H1 (cell line): ENCODE results near the gene ASB1. TPM values are rescaled to one million over a fixed set of nuclear protein-coding genes. Genes with fewer than 3 reads are reported as not detected.

Experiments
- CTCF ChIA-PET: fragments of 300-600 bp; sonication (Branson Sonifier 250); formaldehyde crosslinking; loops from one replicate; lab custom pipeline; 2021; ENCODE audit not compliant: partially characterized antibody; lab: Charles Lee
- POLR2A ChIA-PET: fragments of 300-600 bp; sonication (Branson Sonifier 250); formaldehyde crosslinking; loops from one replicate; lab custom pipeline; 2021; ENCODE audit warnings: inconsistent platforms; ENCODE audit not compliant: partially characterized antibody; lab: Charles Lee
- DNase-seq, 2 experiments: peaks; one replicate each; pipeline versions ENCODE4 v3.0.0 to v3.0.0-alpha.2; 2010 to 2022; ENCODE audit warnings: low spot score in 2 of 2, low read depth in 1 of 2, mixed read lengths in 1 of 2
- FAIRE-seq: peaks from 2 replicates; lab custom pipeline; 2011; peaks lifted over from hg19 to GRCh38; lab: Jason Lieb, UNC
- H2AFZ ChIP-seq: 2 replicates; pipeline ENCODE4 v1.8.1; 2012; ENCODE audit warnings: low read length, inconsistent platforms
- H2AK5ac ChIP-seq: 2 replicates; pipeline ENCODE4 v1.6.1; 2013; ENCODE audit warnings: low read depth, low read length
- H2BK120ac ChIP-seq: replicated peaks from 2 replicates; pipeline ENCODE3; 2013; ENCODE audit warnings: low read depth, low read length, inconsistent platforms
- H2BK12ac ChIP-seq: 2 replicates; pipeline ENCODE4 v1.6.1; 2013; ENCODE audit warnings: low read depth, low read length
- H2BK15ac ChIP-seq: 2 replicates; pipeline ENCODE4 v1.6.1; 2013; ENCODE audit warnings: low read length
- H2BK20ac ChIP-seq: 2 replicates; pipeline ENCODE4 v1.6.1; 2013; ENCODE audit warnings: low read length
- H2BK5ac ChIP-seq: 2 replicates; pipeline ENCODE4 v1.6.1; 2013; ENCODE audit warnings: low read depth, low read length
- H3K14ac ChIP-seq: 2 replicates; pipeline ENCODE4 v1.6.1; 2013; ENCODE audit warnings: inconsistent platforms; ENCODE audit not compliant: insufficient read length
- H3K18ac ChIP-seq: 2 replicates; pipeline ENCODE4 v1.6.1; 2013; ENCODE audit warnings: low read length; ENCODE audit errors: extremely low read depth
- H3K23ac ChIP-seq: 2 replicates; pipeline ENCODE4 v1.6.1; 2013; ENCODE audit warnings: inconsistent platforms; ENCODE audit not compliant: insufficient read length
- H3K23me2 ChIP-seq: 2 replicates; pipeline ENCODE4 v1.6.1; 2013; ENCODE audit warnings: low read depth, low read length
- H3K27ac ChIP-seq: 2 replicates; pipeline ENCODE4 v1.6.1; 2011; ENCODE audit warnings: low read depth, low read length, inconsistent platforms
- H3K27me3 ChIP-seq, 4 experiments: replicated peaks in 1 of 4; 1 replicate in 1 of 4; 2 replicates in 3 of 4; pipeline versions ENCODE4 v1.6.1 to v1.8.1; 2011 to 2013; ENCODE audit warnings: low read length in 3 of 4, mild to moderate bottlenecking in 3 of 4, inconsistent platforms in 2 of 4, mixed read lengths in 2 of 4, moderate library complexity in 1 of 4; ENCODE audit not compliant: control insufficient read depth in 3 of 4, insufficient read depth in 3 of 4; ENCODE audit errors: extremely low read depth in 1 of 4
- H3K36me3 ChIP-seq, 4 experiments: 2 replicates each; pipeline versions ENCODE4 v1.6.1 to v1.8.1; 2011 to 2013; ENCODE audit warnings: mild to moderate bottlenecking in 4 of 4, low read length in 3 of 4, moderate library complexity in 2 of 4, control low read depth in 1 of 4, inconsistent platforms in 1 of 4; ENCODE audit not compliant: insufficient read depth in 4 of 4, control insufficient read depth in 2 of 4
- H3K4ac ChIP-seq: replicated peaks from 2 replicates; pipeline ENCODE3; 2013; ENCODE audit warnings: low read length, low read depth, mixed read lengths, inconsistent platforms; ENCODE audit not compliant: insufficient read length
- H3K4me1 ChIP-seq, 4 experiments: replicated peaks in 1 of 4; 1 replicate in 1 of 4; 2 replicates in 3 of 4; pipeline versions ENCODE4 v1.6.1 to v1.8.1; 2011 to 2013; ENCODE audit warnings: low read length in 3 of 4, inconsistent platforms in 2 of 4, mixed read lengths in 1 of 4; ENCODE audit not compliant: insufficient read depth in 4 of 4, control insufficient read depth in 3 of 4
- H3K4me2 ChIP-seq, 2 experiments: 2 replicates each; pipeline versions ENCODE4 v1.6.1 to v1.8.1; 2011 to 2013; ENCODE audit warnings: low read depth in 2 of 2, low read length in 2 of 2, control low read depth in 1 of 2, inconsistent platforms in 1 of 2, mild to moderate bottlenecking in 1 of 2; ENCODE audit not compliant: insufficient read depth in 1 of 2
- H3K4me3 ChIP-seq, 4 experiments: fragments of 200-600, 300-600 bp in 1 of 4; sonication (generic), shearing (Covaris generic), sonication (Bioruptor Twin) in 1 of 4; 2 replicates each; pipeline versions ENCODE4 v1.5.1 to v1.8.1; 2011 to 2016; ENCODE audit warnings: low read length in 4 of 4, low read depth in 3 of 4, control low read depth in 2 of 4, inconsistent platforms in 2 of 4, mild to moderate bottlenecking in 2 of 4, mixed read lengths in 1 of 4, moderate library complexity in 1 of 4; ENCODE audit not compliant: insufficient read depth in 2 of 4; ENCODE audit errors: extremely low read depth in 1 of 4
- H3K56ac ChIP-seq: replicated peaks from 2 replicates; pipeline ENCODE3; 2013; ENCODE audit warnings: low read depth, mild to moderate bottlenecking, mixed read lengths, low read length, inconsistent platforms; ENCODE audit not compliant: insufficient read length
- H3K79me1 ChIP-seq: 2 replicates; pipeline ENCODE4 v1.6.1; 2013; ENCODE audit warnings: low read depth, low read length, control low read depth
- H3K79me2 ChIP-seq, 2 experiments: 2 replicates each; pipeline versions ENCODE4 v1.6.1 to v1.8.1; 2012 to 2013; ENCODE audit warnings: low read length in 2 of 2, mild to moderate bottlenecking in 2 of 2, inconsistent platforms in 1 of 2; ENCODE audit not compliant: insufficient read depth in 2 of 2, control insufficient read depth in 1 of 2
- H3K9ac ChIP-seq, 4 experiments: replicated peaks in 1 of 4; 1 replicate in 1 of 4; 2 replicates in 3 of 4; pipeline versions ENCODE4 v1.6.1 to v1.8.1; 2011 to 2013; ENCODE audit warnings: low read depth in 3 of 4, low read length in 3 of 4, control low read depth in 2 of 4, mild to moderate bottlenecking in 2 of 4, moderate library complexity in 2 of 4, inconsistent platforms in 1 of 4; ENCODE audit errors: extremely low read depth in 1 of 4
- H3K9me3 ChIP-seq, 2 experiments: 2 replicates each; pipeline versions ENCODE4 v1.6.1 to v1.8.1; 2012 to 2013; ENCODE audit warnings: mild to moderate bottlenecking in 2 of 2, moderate library complexity in 2 of 2, control low read depth in 1 of 2, inconsistent platforms in 1 of 2, low read depth in 1 of 2, low read length in 1 of 2, mixed read lengths in 1 of 2; ENCODE audit not compliant: insufficient read depth in 2 of 2
- H4K20me1 ChIP-seq, 2 experiments: replicated peaks in 1 of 2; 2 replicates each; pipeline versions ENCODE3 to v1.8.1; 2011 to 2013; ENCODE audit warnings: inconsistent platforms in 2 of 2, low read length in 2 of 2, mild to moderate bottlenecking in 1 of 2; ENCODE audit not compliant: insufficient read depth in 2 of 2, control insufficient read depth in 1 of 2
- H4K5ac ChIP-seq: 2 replicates; pipeline ENCODE4 v1.6.1; 2013; ENCODE audit warnings: low read length, low read depth, mixed read lengths, inconsistent platforms; ENCODE audit not compliant: insufficient read length
- H4K8ac ChIP-seq: 2 replicates; pipeline ENCODE4 v1.8.0; 2013; ENCODE audit warnings: mild to moderate bottlenecking, moderate library complexity, low read length, inconsistent platforms; ENCODE audit not compliant: insufficient read depth; ENCODE audit errors: extremely low read depth
- H4K91ac ChIP-seq: replicated peaks from 2 replicates; pipeline ENCODE3; 2013; ENCODE audit warnings: low read length, mixed read lengths, inconsistent platforms; ENCODE audit not compliant: insufficient read length
- CREB1 ChIP-seq: IDR thresholded peaks from 2 replicates; pipeline ENCODE4 v1.6.1; 2012; ENCODE audit warnings: inconsistent platforms
- CTBP2 ChIP-seq: IDR thresholded peaks from 2 replicates; pipeline ENCODE4 v1.7.0; 2011; ENCODE audit warnings: borderline replicate concordance, mild to moderate bottlenecking, moderate library complexity, mixed read lengths, low read length; ENCODE audit not compliant: insufficient read depth, insufficient read length
- JUN ChIP-seq: IDR thresholded peaks from 2 replicates; pipeline ENCODE4 v1.6.1; 2011; ENCODE audit warnings: low read depth, mild to moderate bottlenecking, improper control_type of control experiment, low read length
- JUND ChIP-seq: IDR thresholded peaks from 2 replicates; pipeline ENCODE4 v1.6.1; 2011; ENCODE audit warnings: mild to moderate bottlenecking, improper control_type of control experiment, low read length
- KDM1A ChIP-seq: fragments of 200-600, 300-600 bp; sonication (generic); IDR thresholded peaks from 2 replicates; pipeline ENCODE4 v1.7.1; 2016; ENCODE audit warnings: mild to moderate bottlenecking, low read length, borderline replicate concordance
- NANOG ChIP-seq: IDR thresholded peaks from 2 replicates; pipeline ENCODE4 v1.6.1; 2011; ENCODE audit warnings: low read length, low read depth, mild to moderate bottlenecking, inconsistent platforms; ENCODE audit not compliant: insufficient read depth, poor library complexity, severe bottlenecking
- SAP30 ChIP-seq: fragments of 300-600 bp; sonication (generic); IDR thresholded peaks from 2 replicates; pipeline ENCODE4 v1.7.1; 2012; ENCODE audit warnings: low read length, moderate library complexity, mild to moderate bottlenecking, inconsistent platforms; ENCODE audit not compliant: insufficient read depth, insufficient replicate concordance
- TAF1 ChIP-seq: IDR thresholded peaks from 2 replicates; pipeline ENCODE4 v1.6.1; 2011; ENCODE audit warnings: mild to moderate bottlenecking, low read depth, low read length
- TEAD4 ChIP-seq: IDR thresholded peaks from 2 replicates; pipeline ENCODE4 v1.6.1; 2012; ENCODE audit warnings: low read depth, low read length, inconsistent platforms, mixed read lengths
- WGBS, 2 experiments: shearing (Covaris generic) in 1 of 2; methylation state at CpG; one replicate each; pipeline versions ENCODE4 v1.1.6 to v1.1.7; 2013 to 2015; ENCODE audit warnings: low lambda C conversion rate in 2 of 2, mixed read lengths in 2 of 2, inconsistent platforms in 1 of 2, low coverage in 1 of 2, missing lambda C conversion rate in 1 of 2; ENCODE audit not compliant: insufficient replicate concordance in 2 of 2, insufficient coverage in 1 of 2, insufficient read length in 1 of 2; ENCODE audit errors: extremely low coverage in 1 of 2, missing lambda C conversion rate in 1 of 2; 5-methylcytosine and 5-hydroxymethylcytosine counted together
- polyA plus RNA-seq, 7 experiments: library from polyadenylated mRNA; depleted of rRNA in 3 of 7; stranded (reverse) in 5 of 7; unstranded in 2 of 7; fragments of >200 nt in 5 of 7; fragments of 200-250 nt in 2 of 7; gene quantifications; 1 replicate in 5 of 7; 2 replicates in 1 of 7; 4 replicates in 1 of 7; pipeline versions ENCODE4 v1.2.1 to v1.2.3, GENCODE V29; 2011 to 2013; ENCODE audit warnings: missing spikeins in 2 of 7, mixed read lengths in 2 of 7
- total RNA-seq: library from RNA; stranded (reverse); fragmentation: NEBNext Ultra II Directional; extraction: Animal tissue kit (Norgen Biotek cat#: 25700); gene quantifications from 2 replicates; pipeline ENCODE4 v1.2.1, GENCODE V29; 2021

ASB1 gene
- total and polyA plus RNA-seq, 2 of the 8 experiments (the other 6 are each of a cell fraction or from before 2014, with no cell fraction given), result 24.1 to 36.0 TPM

GRCh38 chr2:238495422-238495821 lies 68.7 kb downstream of the ASB1 start:
- Histone ChIP-seq H4K5ac (no peak overlapping the region), H3K23me2 (no peaks in the 10 kb centered on the region), H3K27ac (no peak overlapping the region), H4K8ac (no peak overlapping the region), H4K20me1 (no peaks in the 10 kb centered on the region), H3K4me2 (no peak overlapping the region), H2AFZ (no peak overlapping the region), H3K9ac (no peak overlapping the region), H2BK20ac (no peak overlapping the region), H3K27me3 (no peaks in the 10 kb centered on the region), H3K18ac (no peak overlapping the region), H3K14ac (no peak overlapping the region), H4K91ac (no peak overlapping the region), H3K79me2 (no peaks in the 10 kb centered on the region), H2BK120ac (no peak overlapping the region), H3K9me3 (no peaks in the 10 kb centered on the region), H3K36me3 (no peaks in the 10 kb centered on the region), H3K4me1 (no peaks in the 10 kb centered on the region; a peak in 1 of 7 replicates), H2AK5ac (no peak overlapping the region), H3K79me1 (no peaks in the 10 kb centered on the region), H3K4me3 (no peak overlapping the region), H2BK12ac (no peak overlapping the region), H2BK5ac (no peak overlapping the region), H3K56ac (no peak overlapping the region), H3K4ac (no peak overlapping the region), H3K23ac (no peak overlapping the region), H2BK15ac (no peak overlapping the region)
- 92% methylated on average over 10 of the region's 10 CpGs; no CpG with 5 or more reads in 1 of the 2 experiments for WGBS, 2 experiments
- CTCF ChIA-PET, result interaction anchor here (0.7 kb wide), 1 partner anchor 34 kb away, joined by 3 read pairs; no protein-coding TSS in a partner anchor
- peak in 1 of 2 experiments; percentile 14 for DNase-seq
- TF ChIP-seq NANOG, result no peak
- TF ChIP-seq JUN, result no peak
- no peak for TF ChIP-seq TEAD4
- TF ChIP-seq JUND, result no peak
- no peak for TF ChIP-seq TAF1
- TF ChIP-seq CREB1, result no peak
- TF ChIP-seq CTBP2, result no peak
- no peak for TF ChIP-seq SAP30
- TF ChIP-seq KDM1A, result no peak
- no peak for FAIRE-seq
- POLR2A ChIA-PET, result no interaction called here
